C4-2B (cell line): ENCODE data around the gene SCUBE1.

ENCODE experiments used
- ZFX ChIP-seq: fragments of 450-650 bp; IDR thresholded peaks from 2 replicates; pipeline ENCODE4 v1.6.1; 2017
- TF ChIP-seq, protein P1 (sequence below): fragments of 450-650 bp; conservative IDR thresholded peaks from 2 replicates; pipeline ENCODE4 v1.5.1; 2017; ENCODE audit warnings: mild to moderate bottlenecking

GRCh38 chr22:43162412-43163150 lies 180.6 kb downstream of the SCUBE1 start:
- TF ChIP-seq, protein P1, sequence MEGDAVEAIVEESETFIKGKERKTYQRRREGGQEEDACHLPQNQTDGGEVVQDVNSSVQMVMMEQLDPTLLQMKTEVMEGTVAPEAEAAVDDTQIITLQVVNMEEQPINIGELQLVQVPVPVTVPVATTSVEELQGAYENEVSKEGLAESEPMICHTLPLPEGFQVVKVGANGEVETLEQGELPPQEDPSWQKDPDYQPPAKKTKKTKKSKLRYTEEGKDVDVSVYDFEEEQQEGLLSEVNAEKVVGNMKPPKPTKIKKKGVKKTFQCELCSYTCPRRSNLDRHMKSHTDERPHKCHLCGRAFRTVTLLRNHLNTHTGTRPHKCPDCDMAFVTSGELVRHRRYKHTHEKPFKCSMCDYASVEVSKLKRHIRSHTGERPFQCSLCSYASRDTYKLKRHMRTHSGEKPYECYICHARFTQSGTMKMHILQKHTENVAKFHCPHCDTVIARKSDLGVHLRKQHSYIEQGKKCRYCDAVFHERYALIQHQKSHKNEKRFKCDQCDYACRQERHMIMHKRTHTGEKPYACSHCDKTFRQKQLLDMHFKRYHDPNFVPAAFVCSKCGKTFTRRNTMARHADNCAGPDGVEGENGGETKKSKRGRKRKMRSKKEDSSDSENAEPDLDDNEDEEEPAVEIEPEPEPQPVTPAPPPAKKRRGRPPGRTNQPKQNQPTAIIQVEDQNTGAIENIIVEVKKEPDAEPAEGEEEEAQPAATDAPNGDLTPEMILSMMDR, result no peak
- no peak for TF ChIP-seq ZFX
